ENCODE results near the gene MAPK11.
A peak's percentile ranks its signal among the peaks of the same experiment; 100 is the strongest.
"Not testable (repeated sequence)": the region's sequence is repeated elsewhere in the genome, so short reads cannot be mapped to it uniquely, and the experiment has no call there.

MAPK11 gene

DNA sequence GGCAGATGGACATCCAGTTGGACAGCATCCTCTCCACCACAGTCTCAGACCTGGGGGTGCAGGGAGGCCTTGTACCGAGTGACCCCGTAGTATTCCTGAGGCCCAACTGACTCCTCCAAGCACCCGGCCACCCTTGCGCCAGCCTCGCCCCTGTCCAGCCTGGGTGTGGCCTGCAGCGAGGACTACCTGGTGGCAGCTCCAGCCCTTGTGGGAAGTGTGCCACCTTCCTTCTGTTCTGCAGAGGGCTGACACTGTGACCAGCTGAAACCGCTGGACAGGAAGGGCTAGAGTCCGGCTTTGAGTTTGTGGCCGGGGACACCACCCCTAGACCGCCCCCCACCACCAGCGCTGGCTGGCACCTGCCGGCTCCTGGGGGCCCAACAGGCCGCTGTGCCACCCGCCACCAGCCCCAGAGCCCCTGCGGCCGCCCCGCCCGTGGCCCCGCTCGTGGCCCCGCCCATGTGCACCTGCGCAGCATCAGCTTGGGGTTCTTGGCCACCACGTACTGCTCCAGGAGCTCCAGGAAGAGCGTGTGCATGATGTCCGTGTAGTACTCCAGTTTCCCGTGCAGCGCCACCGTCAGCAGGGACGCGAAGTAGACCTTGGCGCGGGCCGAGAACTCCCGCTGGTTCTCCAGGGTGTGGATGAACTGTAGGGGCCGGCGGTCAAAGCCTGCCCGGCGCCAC, 10.0 kb upstream of the MAPK11 start:
- Histone ChIP-seq H3K36me3 (ENCODE audit: insufficient read depth, low read length) (peaks cover 59% of the 10 kb centered on the region), H3K9me3 (ENCODE audit: low read length) (no peaks in the 10 kb centered on the region), H3K27me3 (ENCODE audit: control insufficient read depth in 1 of 2, insufficient read depth in 2 of 2, low read length in 2 of 2) (no peaks in the 10 kb centered on the region), H3K27ac (ENCODE audit: low read depth, low read length) (no peak overlapping the region), H3K4me3 (ENCODE audit: low read depth in 1 of 2, low read length in 2 of 2) (no peak overlapping the region), H3K9ac (ENCODE audit: low read length) (no peak overlapping the region), H3K4me1 (ENCODE audit: insufficient read depth, low read length) (no peaks in the 10 kb centered on the region)

DNA sequence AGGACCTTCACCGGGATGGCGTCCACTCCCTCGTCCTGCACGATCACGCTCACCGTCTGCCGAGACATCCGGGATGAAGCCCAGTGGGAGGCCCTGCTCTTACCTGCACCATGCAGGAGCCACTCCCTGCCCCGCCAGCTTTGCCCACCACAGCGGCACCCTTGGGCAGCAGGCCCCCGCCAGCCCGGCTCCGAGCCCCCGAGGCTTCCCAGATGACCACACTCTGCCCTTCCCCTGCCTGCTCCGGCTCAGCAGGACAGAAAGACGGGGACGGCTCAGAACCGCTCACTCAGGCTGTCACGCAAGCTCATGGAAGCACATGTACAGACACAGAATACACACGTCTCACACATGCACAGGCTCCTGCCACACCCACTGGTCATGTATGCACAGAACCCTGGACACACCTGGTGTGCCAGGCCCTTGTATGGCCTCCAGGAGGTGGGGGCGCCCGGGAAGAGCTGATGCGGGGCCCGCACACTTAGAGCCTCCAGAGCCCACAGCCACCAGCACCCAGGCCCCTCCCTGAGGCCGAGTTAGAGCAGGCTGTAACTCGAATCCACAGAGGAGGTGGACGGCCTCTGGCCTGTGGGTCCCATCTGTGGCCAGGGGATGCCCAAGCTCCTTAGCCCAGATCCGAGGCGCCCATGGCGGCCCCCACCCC, 8.9 kb upstream of the MAPK11 start:
- Histone ChIP-seq H3K4me3 (ENCODE audit: low read depth in 1 of 2, low read length in 2 of 2) (no peak overlapping the region), H3K27me3 (ENCODE audit: control insufficient read depth in 1 of 2, insufficient read depth in 2 of 2, low read length in 2 of 2) (no peaks in the 10 kb centered on the region), H3K9me3 (ENCODE audit: low read length) (no peaks in the 10 kb centered on the region), H3K9ac (ENCODE audit: low read length) (no peak overlapping the region), H3K36me3 (ENCODE audit: insufficient read depth, low read length) (peaks cover 55% of the 10 kb centered on the region), H3K4me1 (ENCODE audit: insufficient read depth, low read length) (no peaks in the 10 kb centered on the region), H3K27ac (ENCODE audit: low read depth, low read length) (no peak overlapping the region)

DNA sequence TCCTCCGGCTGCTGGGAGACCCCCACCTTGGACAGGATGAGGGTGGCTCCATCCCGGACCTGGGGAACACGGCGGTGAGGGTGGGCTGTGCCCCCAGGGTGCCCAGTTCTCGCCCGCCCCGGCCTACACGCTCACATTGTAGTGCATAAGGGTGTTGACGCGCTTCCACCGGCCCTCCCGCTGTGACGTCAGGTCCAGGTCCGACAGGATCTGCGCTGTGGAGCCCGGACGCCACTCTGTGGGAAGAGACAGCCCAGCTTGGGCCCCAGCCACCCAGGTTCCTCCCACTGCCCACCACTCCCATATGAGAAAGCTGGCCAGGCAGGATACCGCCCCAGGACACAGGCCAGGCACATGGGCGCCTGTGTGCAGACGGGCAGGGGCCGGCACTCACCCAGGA, 8.3 kb upstream of the MAPK11 start:
- Histone ChIP-seq H3K9me3 (ENCODE audit: low read length) (no peaks in the 10 kb centered on the region), H3K27me3 (ENCODE audit: control insufficient read depth in 1 of 2, insufficient read depth in 2 of 2, low read length in 2 of 2) (no peaks in the 10 kb centered on the region), H3K4me3 (ENCODE audit: low read depth in 1 of 2, low read length in 2 of 2) (no peak overlapping the region), H3K36me3 (ENCODE audit: insufficient read depth, low read length) (peaks cover 54% of the 10 kb centered on the region), H3K27ac (ENCODE audit: low read depth, low read length) (no peak overlapping the region), H3K9ac (ENCODE audit: low read length) (no peak overlapping the region), H3K4me1 (ENCODE audit: insufficient read depth, low read length) (no peaks in the 10 kb centered on the region)

DNA sequence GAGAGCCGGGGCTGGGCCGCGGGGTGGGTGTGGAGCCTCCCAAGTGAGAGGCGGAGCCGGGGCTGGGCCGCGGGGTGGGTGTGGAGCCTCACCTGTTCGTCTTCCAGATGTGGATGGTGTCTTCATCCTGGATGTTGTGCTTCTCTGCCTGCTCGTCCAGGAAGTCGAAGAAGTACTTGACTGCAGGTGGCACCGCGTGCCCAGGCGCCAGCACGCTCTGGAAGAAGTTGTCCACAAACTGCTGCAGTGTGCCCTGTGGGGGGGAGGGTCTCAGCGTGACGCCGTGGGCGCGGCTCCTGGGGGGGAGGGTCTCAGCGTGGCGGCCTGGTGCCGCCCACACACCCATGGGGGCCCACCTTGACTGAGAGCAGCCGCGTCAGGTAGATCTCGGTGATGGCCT, 7.6 kb upstream of the MAPK11 start:
- H3K36me3 ChIP-seq (ENCODE audit: insufficient read depth, low read length) = peaks cover 54% of the 10 kb centered on the region
- no peaks in the 10 kb centered on the region for H3K9me3 ChIP-seq (ENCODE audit: low read length)
- H3K27ac ChIP-seq (ENCODE audit: low read depth, low read length) = no peak overlapping the region
- no peak overlapping the region for H3K4me3 ChIP-seq (ENCODE audit: low read depth in 1 of 2, low read length in 2 of 2)
- H3K9ac ChIP-seq (ENCODE audit: low read length) = no peak overlapping the region
- no peaks in the 10 kb centered on the region for H3K4me1 ChIP-seq (ENCODE audit: insufficient read depth, low read length)
- H3K27me3 ChIP-seq (ENCODE audit: control insufficient read depth in 1 of 2, insufficient read depth in 2 of 2, low read length in 2 of 2) = no peaks in the 10 kb centered on the region

DNA sequence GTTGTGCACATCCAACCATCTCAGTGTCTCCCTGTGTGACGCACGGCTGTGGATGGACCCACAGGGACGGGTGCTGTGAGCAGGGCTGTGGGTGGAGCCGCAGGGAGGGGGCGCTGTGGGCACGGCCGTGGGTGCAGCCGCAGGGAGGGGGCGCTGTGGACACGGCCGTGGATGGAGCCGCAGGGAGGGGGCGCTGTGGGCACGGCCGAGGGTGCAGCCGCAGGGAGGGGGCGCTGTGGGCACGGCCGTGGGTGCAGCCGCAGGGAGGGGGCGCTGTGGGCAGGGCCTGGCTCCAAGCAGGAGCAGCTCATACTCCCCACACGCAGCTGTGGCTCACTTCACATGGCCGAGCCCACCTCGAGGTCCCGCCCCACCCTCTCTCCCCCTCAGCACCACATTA, 6.0 kb upstream of the MAPK11 start:
- peaks cover 1% of the 10 kb centered on the region for H3K4me1 ChIP-seq (ENCODE audit: insufficient read depth, low read length)
- peaks cover 44% of the 10 kb centered on the region for H3K36me3 ChIP-seq (ENCODE audit: insufficient read depth, low read length)
- no peaks in the 10 kb centered on the region for H3K9me3 ChIP-seq (ENCODE audit: low read length)
- no peak overlapping the region for H3K9ac ChIP-seq (ENCODE audit: low read length)
- no peak overlapping the region for H3K4me3 ChIP-seq (ENCODE audit: low read depth in 1 of 2, low read length in 2 of 2)
- H3K27ac ChIP-seq (ENCODE audit: low read depth, low read length) = peak overlapping the region; percentile 7
- H3K27me3 ChIP-seq (ENCODE audit: control insufficient read depth in 1 of 2, insufficient read depth in 2 of 2, low read length in 2 of 2) = peaks cover 0 to 12% of the 10 kb centered on the region in 2 donors

DNA sequence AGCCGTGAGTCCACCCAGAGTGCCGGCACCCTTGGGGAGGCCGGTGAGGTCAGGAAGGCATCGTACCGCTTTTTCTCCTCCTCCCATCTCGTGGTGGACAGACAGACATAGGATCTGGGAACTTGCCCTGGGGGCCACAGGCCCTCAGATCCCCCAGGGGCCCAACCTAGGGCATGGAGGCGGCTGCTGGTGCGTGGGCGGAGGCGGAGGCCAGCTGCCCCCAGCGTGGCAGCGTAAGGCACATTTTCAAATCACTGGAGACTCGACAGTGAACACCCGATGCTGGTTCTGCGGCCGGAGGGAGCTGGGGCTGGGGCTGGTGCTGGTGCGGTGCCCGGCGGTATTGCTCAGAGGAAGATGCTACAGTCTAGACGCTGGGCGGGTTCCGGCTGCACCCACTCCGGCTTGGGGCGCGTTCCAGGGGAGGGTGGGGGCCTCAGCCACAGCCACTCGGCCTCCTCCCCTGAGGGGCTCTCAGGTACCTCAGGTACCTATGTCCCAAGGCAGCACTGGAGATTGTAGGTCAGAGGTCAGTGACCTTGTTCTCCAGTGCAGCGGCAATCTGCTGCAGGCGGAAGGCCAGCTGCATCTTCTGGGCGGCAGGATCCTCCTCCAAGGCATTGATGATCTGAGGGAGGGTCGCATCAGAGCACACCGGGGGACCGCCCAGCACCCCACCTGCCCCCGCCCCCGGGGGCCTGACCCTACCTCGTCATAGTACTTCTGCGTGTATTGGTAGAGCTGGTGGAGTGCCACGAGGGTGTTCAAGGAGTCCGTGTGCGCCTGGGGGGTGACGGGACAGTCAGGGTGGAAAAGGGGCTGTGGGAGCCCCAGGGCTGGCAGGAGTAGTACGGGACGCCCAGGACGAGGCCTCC, 5.2 kb upstream of the MAPK11 start:
- Histone ChIP-seq H3K4me3 (ENCODE audit: low read depth in 1 of 2, low read length in 2 of 2) (no peak overlapping the region), H3K4me1 (ENCODE audit: insufficient read depth, low read length) (peaks cover 5% of the 10 kb centered on the region), H3K9ac (ENCODE audit: low read length) (no peak overlapping the region), H3K9me3 (ENCODE audit: low read length) (no peaks in the 10 kb centered on the region), H3K36me3 (ENCODE audit: insufficient read depth, low read length) (peaks cover 42% of the 10 kb centered on the region), H3K27me3 (ENCODE audit: control insufficient read depth in 1 of 2, insufficient read depth in 2 of 2, low read length in 2 of 2) (peaks cover 0 to 16% of the 10 kb centered on the region in 2 donors), H3K27ac (ENCODE audit: low read depth, low read length) (no peak overlapping the region)

DNA sequence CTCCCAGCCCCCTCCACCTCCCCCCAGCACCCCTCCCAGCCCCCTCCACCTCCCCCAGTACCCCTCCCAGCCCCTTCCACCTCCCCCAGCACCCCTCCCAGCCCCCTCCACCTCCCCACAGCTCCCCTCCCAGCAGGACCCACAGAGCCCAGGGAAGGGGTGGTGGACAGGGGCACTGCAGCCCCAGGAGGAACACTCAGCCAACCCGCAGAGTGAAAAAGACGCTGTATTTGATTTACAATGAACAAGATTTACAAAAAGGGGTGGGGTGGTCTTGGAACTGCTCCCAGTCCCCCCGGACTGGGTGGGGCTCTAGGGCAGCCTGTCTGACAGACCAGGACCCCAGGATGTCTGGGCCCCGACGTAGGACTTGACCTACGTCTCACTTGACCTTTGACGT, 4.6 kb upstream of the MAPK11 start:
- peaks cover 37% of the 10 kb centered on the region for H3K36me3 ChIP-seq (ENCODE audit: insufficient read depth, low read length)
- no peak overlapping the region for H3K4me3 ChIP-seq (ENCODE audit: low read depth in 1 of 2, low read length in 2 of 2)
- H3K27me3 ChIP-seq (ENCODE audit: control insufficient read depth in 1 of 2, insufficient read depth in 2 of 2, low read length in 2 of 2) = peaks cover 0 to 16% of the 10 kb centered on the region in 2 donors

DNA sequence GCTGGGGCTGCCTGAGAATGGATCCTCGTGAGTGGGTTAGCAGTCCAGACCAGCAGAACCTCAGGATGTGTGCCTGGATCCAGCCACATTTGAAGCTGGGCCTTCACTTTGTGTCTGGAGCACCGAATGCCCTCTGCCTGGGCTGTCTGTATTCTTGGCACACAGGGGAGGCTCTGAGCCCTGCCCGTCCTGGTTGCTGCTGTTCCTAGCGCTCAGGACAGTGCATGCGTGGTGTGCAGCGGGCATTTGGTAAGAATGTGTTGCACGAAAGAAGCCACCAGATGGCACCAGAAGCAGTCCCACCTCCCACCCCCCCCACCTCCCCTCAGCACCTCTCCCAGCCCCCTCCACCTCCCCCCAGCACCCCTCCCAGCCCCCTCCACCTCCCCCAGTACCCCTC, 4.1 kb upstream of the MAPK11 start:
- H3K27ac ChIP-seq (ENCODE audit: low read depth, low read length) = no peak overlapping the region
- peaks cover 0 to 17% of the 10 kb centered on the region in 2 donors for H3K27me3 ChIP-seq (ENCODE audit: control insufficient read depth in 1 of 2, insufficient read depth in 2 of 2, low read length in 2 of 2)
- H3K4me1 ChIP-seq (ENCODE audit: insufficient read depth, low read length) = peaks cover 5% of the 10 kb centered on the region
- H3K9me3 ChIP-seq (ENCODE audit: low read length) = no peaks in the 10 kb centered on the region
- no peak overlapping the region for H3K4me3 ChIP-seq (ENCODE audit: low read depth in 1 of 2, low read length in 2 of 2)
- no peak overlapping the region for H3K9ac ChIP-seq (ENCODE audit: low read length)
- H3K36me3 ChIP-seq (ENCODE audit: insufficient read depth, low read length) = peaks cover 32% of the 10 kb centered on the region

More for the DNA sequence above, 4.6 kb upstream of the MAPK11 start:
- Histone ChIP-seq H3K27ac (ENCODE audit: low read depth, low read length) (no peak overlapping the region), H3K9me3 (ENCODE audit: low read length) (no peaks in the 10 kb centered on the region), H3K9ac (ENCODE audit: low read length) (no peak overlapping the region), H3K4me1 (ENCODE audit: insufficient read depth, low read length) (peaks cover 5% of the 10 kb centered on the region)

DNA sequence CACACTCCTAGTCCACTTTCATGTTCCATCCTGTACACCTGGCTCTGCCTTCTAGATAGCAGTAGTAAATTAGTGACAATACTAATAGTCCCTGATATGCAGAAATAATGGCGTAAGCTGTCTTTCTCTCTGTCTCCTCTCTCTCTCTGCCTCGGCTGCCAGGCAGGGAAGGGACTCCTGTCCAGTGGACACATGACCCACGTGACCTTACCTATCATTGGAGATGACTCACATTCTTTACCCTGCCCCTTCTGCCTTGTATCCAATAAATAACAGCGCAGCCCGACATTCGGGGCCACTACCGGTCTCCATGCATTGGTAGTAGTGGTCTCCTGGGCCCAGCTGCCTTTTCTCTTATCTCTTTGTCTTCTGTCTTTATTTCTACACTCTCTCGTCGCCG, 3.6 kb upstream of the MAPK11 start:
- peaks cover 27% of the 10 kb centered on the region for H3K36me3 ChIP-seq (ENCODE audit: insufficient read depth, low read length)
- H3K27ac ChIP-seq (ENCODE audit: low read depth, low read length); H3K9me3 ChIP-seq (ENCODE audit: low read length); H3K4me1 ChIP-seq (ENCODE audit: insufficient read depth, low read length); H3K4me3 ChIP-seq (ENCODE audit: low read depth in 1 of 2, low read length in 2 of 2); H3K9ac ChIP-seq (ENCODE audit: low read length): not testable (repeated sequence)
- peaks cover 0 to 21% of the 10 kb centered on the region in 2 donors for H3K27me3 ChIP-seq (ENCODE audit: control insufficient read depth in 1 of 2, insufficient read depth in 2 of 2, low read length in 2 of 2)

DNA sequence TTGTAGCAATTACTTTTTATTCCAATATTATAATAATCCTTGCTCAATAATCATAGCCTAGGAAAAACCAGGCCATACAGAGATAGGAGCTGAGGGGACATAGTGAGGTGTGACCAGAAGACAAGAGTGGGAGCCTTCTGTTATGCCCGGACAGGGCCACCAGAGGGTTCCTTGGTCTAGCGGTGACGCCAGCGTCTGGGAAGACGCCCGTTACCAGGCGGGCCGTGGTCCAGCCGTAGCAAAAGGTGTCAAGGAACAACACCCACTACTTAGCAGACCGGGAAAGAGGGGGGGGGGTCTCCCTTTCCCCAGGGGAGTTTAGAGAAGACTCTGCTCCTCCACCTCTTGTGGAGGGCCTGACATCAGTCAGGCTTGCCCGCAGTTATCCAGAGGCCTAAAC, 3.2 kb upstream of the MAPK11 start:
- H3K4me1 ChIP-seq (ENCODE audit: insufficient read depth, low read length); H3K9me3 ChIP-seq (ENCODE audit: low read length); H3K27ac ChIP-seq (ENCODE audit: low read depth, low read length); H3K4me3 ChIP-seq (ENCODE audit: low read depth in 1 of 2, low read length in 2 of 2); H3K9ac ChIP-seq (ENCODE audit: low read length): not testable (repeated sequence)
- H3K36me3 ChIP-seq (ENCODE audit: insufficient read depth, low read length) = peaks cover 22% of the 10 kb centered on the region
- peaks cover 0 to 21% of the 10 kb centered on the region in 2 donors for H3K27me3 ChIP-seq (ENCODE audit: control insufficient read depth in 1 of 2, insufficient read depth in 2 of 2, low read length in 2 of 2)

DNA sequence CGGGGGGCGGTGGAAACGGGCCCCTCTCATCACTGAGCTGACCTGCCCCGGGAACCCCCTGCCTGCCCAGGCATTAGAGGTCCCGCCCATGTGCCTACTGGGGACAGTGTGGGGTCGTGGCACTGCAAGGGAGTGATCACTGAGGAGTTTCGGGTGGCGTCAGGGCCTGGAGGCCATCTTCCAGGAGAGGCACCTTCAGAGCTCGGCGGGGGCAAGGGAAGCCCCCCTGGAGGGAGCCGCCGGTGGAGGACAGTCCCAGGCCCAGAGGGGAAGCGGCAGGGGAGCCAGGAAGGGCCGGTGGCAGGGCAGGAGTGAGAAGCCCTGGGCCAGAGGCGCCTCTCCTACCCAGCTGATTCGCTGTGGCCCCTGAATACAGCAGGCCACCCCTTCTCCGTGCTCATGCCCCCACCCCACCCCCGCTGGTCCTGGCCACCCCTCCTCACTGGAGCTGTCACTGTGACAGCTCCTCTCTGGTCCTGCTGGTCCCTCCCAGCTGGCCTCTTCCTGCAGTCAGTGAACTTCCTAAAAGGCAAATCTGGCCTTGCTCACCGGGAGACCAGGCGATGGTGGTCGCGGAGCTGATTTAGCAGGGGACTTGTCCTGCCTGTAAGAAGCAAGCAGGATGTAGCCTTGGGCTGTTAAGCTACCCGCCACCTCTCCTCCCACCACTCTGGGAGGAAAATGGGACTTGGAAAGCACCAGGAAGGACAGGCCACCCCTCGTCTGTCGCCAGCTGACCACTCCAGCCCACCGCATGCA, 2.0 kb upstream of the MAPK11 start:
- no peak overlapping the region for H3K27ac ChIP-seq (ENCODE audit: low read depth, low read length)

More for the DNA sequence above, 2.0 kb upstream of the MAPK11 start:
- peaks cover 5% of the 10 kb centered on the region for H3K4me1 ChIP-seq (ENCODE audit: insufficient read depth, low read length)
- H3K27me3 ChIP-seq (ENCODE audit: control insufficient read depth in 1 of 2, insufficient read depth in 2 of 2, low read length in 2 of 2) = peaks cover 0 to 21% of the 10 kb centered on the region in 2 donors
- H3K9me3 ChIP-seq (ENCODE audit: low read length) = no peaks in the 10 kb centered on the region
- peaks cover 12% of the 10 kb centered on the region for H3K36me3 ChIP-seq (ENCODE audit: insufficient read depth, low read length)
- no peak overlapping the region for H3K9ac ChIP-seq (ENCODE audit: low read length)
- no peak overlapping the region for H3K4me3 ChIP-seq (ENCODE audit: low read depth in 1 of 2, low read length in 2 of 2)

Measured in muscle layer of colon (tissue), 2 donors.